Umbilical cord (tissue), 2 donors: ENCODE results near the gene RXRG. TPM values are rescaled to one million over a fixed set of nuclear protein-coding genes. Genes with fewer than 3 reads are reported as not detected.
A peak's percentile ranks its signal among the peaks of the same experiment; 100 is the strongest.

Experiments used
- DNase-seq: peaks from one replicate; pipeline ENCODE4 v3.0.0-alpha.2; 2015; ENCODE audit warnings: low spot score
- total RNA-seq: library from RNA; depleted of rRNA; stranded (reverse); fragments of >200 nt; gene quantifications from one replicate; pipeline ENCODE4 v1.2.3, GENCODE V29; 2014; ENCODE audit warnings: low replicate concordance; ENCODE audit not compliant: insufficient read depth

RXRG gene
- total RNA-seq, 1 donor from 2014 or later: not detected

GRCh38 chr1:165451691-165452090, 6.8 kb upstream of the RXRG start:
- DNase-seq: no peak

- DNase-seq: no peak
Observed at GRCh38 chr1:165449131-165449530, 4.2 kb upstream of the RXRG start.

- DNase-seq: no peak
Observed at GRCh38 chr1:165445388-165445787, 462 bp upstream of the RXRG start.

GRCh38 chr1:165443539-165444311, 1.2 kb downstream of the RXRG start:
- DNase-seq: no peak

GRCh38 chr1:165442653-165443052, 2.3 kb downstream of the RXRG start:
- no peak for DNase-seq

GRCh38 chr1:165442053-165442452, 2.9 kb downstream of the RXRG start:
- no peak for DNase-seq

- DNase-seq: no peak
Observed at GRCh38 chr1:165441166-165441880, 3.6 kb downstream of the RXRG start.

GRCh38 chr1:165439330-165439729, 5.6 kb downstream of the RXRG start:
- peak; percentile 20 for DNase-seq

GRCh38 chr1:165436994-165437393, 7.9 kb downstream of the RXRG start:
- no peak for DNase-seq

- no peak for DNase-seq
Observed at GRCh38 chr1:165435801-165436200, 9.1 kb downstream of the RXRG start.

GRCh38 chr1:165434281-165434680, 10.6 kb downstream of the RXRG start:
- no peak for DNase-seq

- no peak for DNase-seq
Observed at GRCh38 chr1:165431079-165431478, 13.8 kb downstream of the RXRG start.

- DNase-seq: no peak
Observed at GRCh38 chr1:165426745-165427144, 18.2 kb downstream of the RXRG start.

- no peak for DNase-seq
Observed at GRCh38 chr1:165425621-165426020, 19.3 kb downstream of the RXRG start.

GRCh38 chr1:165424454-165425216, 20.3 kb downstream of the RXRG start:
- DNase-seq: peak; percentile 19

- DNase-seq: peak; percentile 69
Observed at GRCh38 chr1:165423136-165423535, 21.8 kb downstream of the RXRG start.

- no peak for DNase-seq
Observed at GRCh38 chr1:165420655-165421054, 24.3 kb downstream of the RXRG start.

GRCh38 chr1:165419839-165420238, 25.1 kb downstream of the RXRG start:
- peak; percentile 23 for DNase-seq

GRCh38 chr1:165418195-165418594, 26.7 kb downstream of the RXRG start:
- no peak for DNase-seq

- DNase-seq: no peak
Observed at GRCh38 chr1:165416876-165417275, 28.1 kb downstream of the RXRG start.

- no peak for DNase-seq
Observed at GRCh38 chr1:165415068-165415467, 29.9 kb downstream of the RXRG start.

- DNase-seq: no peak
Observed at GRCh38 chr1:165414620-165415019, 30.3 kb downstream of the RXRG start.
